Sigmoid colon (tissue), 4 donors: ENCODE measurements around the gene SPOCK1.

Experiments
- POLR2A ChIP-seq, 2 donors: fragments of 450-650 bp; IDR thresholded peaks; one replicate each; pipeline ENCODE4 v1.6.1; 2016; ENCODE audit warnings: antibody characterized with exemption in 2 of 2, mild to moderate bottlenecking in 2 of 2, moderate library complexity in 2 of 2
- POLR2AphosphoS5 ChIP-seq, 4 donors: sonication (generic); formaldehyde crosslinking; IDR thresholded peaks; one replicate each; pipeline ENCODE4 v1.6.1; 2017; ENCODE audit warnings: antibody characterized with exemption in 4 of 4
- TF ChIP-seq, protein P1 (sequence below), 4 experiments: fragments of 450-650 bp in 3 of 4; fragments of 200-600 bp in 1 of 4; IDR thresholded peaks; one replicate each; pipeline ENCODE4 v1.5.1; 2016 to 2019; ENCODE audit warnings: antibody characterized with exemption in 4 of 4, mild to moderate bottlenecking in 3 of 4, moderate library complexity in 2 of 4

DNA sequence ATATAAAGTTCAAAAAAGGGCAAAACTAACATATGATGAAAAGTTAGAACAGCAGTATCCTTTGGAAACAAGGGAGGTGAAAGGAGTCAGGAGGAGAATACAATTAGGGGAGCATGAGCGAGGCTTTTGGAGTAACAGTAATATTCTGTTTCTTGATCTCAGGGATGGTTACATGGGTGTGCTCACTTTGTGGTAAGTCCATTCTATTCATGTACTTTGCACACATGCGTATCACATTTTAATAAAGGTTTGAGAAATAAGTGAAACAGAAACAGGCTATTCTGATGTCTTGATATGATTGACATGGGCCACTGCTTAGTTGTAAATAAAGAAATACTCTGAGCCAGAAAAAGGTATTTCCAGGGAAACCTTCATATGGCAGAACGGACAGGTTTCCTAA, 208.8 kb downstream of the SPOCK1 start:
- TF ChIP-seq POLR2A (IDR thresholded peaks at IDR 0.05) (no peak), POLR2AphosphoS5 (IDR thresholded peaks at IDR 0.05) (no peak)
- TF ChIP-seq, protein P1, sequence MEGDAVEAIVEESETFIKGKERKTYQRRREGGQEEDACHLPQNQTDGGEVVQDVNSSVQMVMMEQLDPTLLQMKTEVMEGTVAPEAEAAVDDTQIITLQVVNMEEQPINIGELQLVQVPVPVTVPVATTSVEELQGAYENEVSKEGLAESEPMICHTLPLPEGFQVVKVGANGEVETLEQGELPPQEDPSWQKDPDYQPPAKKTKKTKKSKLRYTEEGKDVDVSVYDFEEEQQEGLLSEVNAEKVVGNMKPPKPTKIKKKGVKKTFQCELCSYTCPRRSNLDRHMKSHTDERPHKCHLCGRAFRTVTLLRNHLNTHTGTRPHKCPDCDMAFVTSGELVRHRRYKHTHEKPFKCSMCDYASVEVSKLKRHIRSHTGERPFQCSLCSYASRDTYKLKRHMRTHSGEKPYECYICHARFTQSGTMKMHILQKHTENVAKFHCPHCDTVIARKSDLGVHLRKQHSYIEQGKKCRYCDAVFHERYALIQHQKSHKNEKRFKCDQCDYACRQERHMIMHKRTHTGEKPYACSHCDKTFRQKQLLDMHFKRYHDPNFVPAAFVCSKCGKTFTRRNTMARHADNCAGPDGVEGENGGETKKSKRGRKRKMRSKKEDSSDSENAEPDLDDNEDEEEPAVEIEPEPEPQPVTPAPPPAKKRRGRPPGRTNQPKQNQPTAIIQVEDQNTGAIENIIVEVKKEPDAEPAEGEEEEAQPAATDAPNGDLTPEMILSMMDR (IDR thresholded peaks at IDR 0.05) = no peak
